HS-5 (cell line): ENCODE data around the gene GDI1.

Source experiments
- DNase-seq: peaks from one replicate; pipeline ENCODE4 v3.0.0-alpha.2; 2012; ENCODE audit warnings: low read depth

Gene GDI1

GRCh38 chrX:154462396-154462795 is 25.4 kb downstream of the GDI1 start:
- DNase-seq = no peak

- DNase-seq = no peak
Measured at GRCh38 chrX:154463611-154464220, 26.8 kb downstream of the GDI1 start.

GRCh38 chrX:154464806-154465365 is 27.9 kb downstream of the GDI1 start:
- DNase-seq = no peak

GRCh38 chrX:154465601-154466000 is 28.6 kb downstream of the GDI1 start:
- DNase-seq = no peak

- DNase-seq = no peak
Measured at GRCh38 chrX:154466036-154466435, 29.1 kb downstream of the GDI1 start.

- DNase-seq = no peak
Measured at GRCh38 chrX:154466907-154467306, 30.0 kb downstream of the GDI1 start.

- no peak for DNase-seq
Measured at GRCh38 chrX:154467556-154467955, 30.6 kb downstream of the GDI1 start.

GRCh38 chrX:154468217-154468616 is 31.3 kb downstream of the GDI1 start:
- no peak for DNase-seq

GRCh38 chrX:154469114-154469513 is 32.2 kb downstream of the GDI1 start:
- no peak for DNase-seq

- no peak for DNase-seq
Measured at GRCh38 chrX:154469880-154470279, 32.9 kb downstream of the GDI1 start.

GRCh38 chrX:154470434-154470833 is 33.5 kb downstream of the GDI1 start:
- no peak for DNase-seq

- no peak for DNase-seq
Measured at GRCh38 chrX:154470914-154471568, 34.1 kb downstream of the GDI1 start.

GRCh38 chrX:154471839-154472684 is 35.1 kb downstream of the GDI1 start:
- DNase-seq = no peak

- no peak for DNase-seq
Measured at GRCh38 chrX:154472685-154473632, 36.0 kb downstream of the GDI1 start.

GRCh38 chrX:154473683-154474082 is 36.7 kb downstream of the GDI1 start:
- DNase-seq = no peak

- no peak for DNase-seq
Measured at GRCh38 chrX:154476821-154477220, 39.9 kb downstream of the GDI1 start.

- no peak for DNase-seq
Measured at GRCh38 chrX:154477891-154478477, 41.0 kb downstream of the GDI1 start.

GRCh38 chrX:154478728-154479622 is 42.0 kb downstream of the GDI1 start, which contains the start of gene LAGE3:
LAGE3 (minus strand) TSS chrX:154479281; CDS start chrX:154478915, 366 bp downstream.
- DNase-seq = peak; percentile 56

- DNase-seq = no peak
Measured at GRCh38 chrX:154481195-154481594, 44.2 kb downstream of the GDI1 start.
